Heart left ventricle (tissue), 13 donors: ENCODE results near the gene CFAP99.

ENCODE experiments used
- POLR2A ChIP-seq, 2 donors: fragments of 450-650 bp; IDR thresholded peaks; one replicate each; pipeline ENCODE4 v1.6.1; 2017; ENCODE audit warnings: antibody characterized with exemption in 2 of 2, mild to moderate bottlenecking in 2 of 2, moderate library complexity in 2 of 2
- TF ChIP-seq, protein P1 (sequence below), 12 donors: fragments of 200-600 bp; sonication (generic) in 4 of 12; IDR thresholded peaks; one replicate each; pipeline versions ENCODE4 v1.5.0 to v1.8.0; 2018 to 2022; ENCODE audit warnings: antibody characterized with exemption in 12 of 12, mild to moderate bottlenecking in 5 of 12
- donor health status: ischemic (EF 13 %, LVEDD 7.1; RV severe dilation, severe dysfunction).
- donor health status: DM: no; HTN: yes; CAD: no.
- donor health status: DM: no; HTN: no; CAD: no.
- donor health status: ischemic (EF 25% LVEDD 6.9; RV normal size, moderate dysfunction).
- donor health status: ischemic (EF 25% LVEDD 5.7; RV mildly dilated, moderate dysfunction).
- donor health status: ischemic (EF 35%, LVEDD 5.7; RV mildly dilated, moderate dysfunction).
- donor health status: nonischemic (EF 11% LVEDD 7.7; RV severe dilation, severe dysfunction).
- donor health status: DM: yes; HTN: yes; CAD: no.
- donor health status: PGD.
- donor health status: ischemic (EF 29% LVEDD 5.4; RV normal size, mild dysfunction).
- donor health status: nonischemic (EF 23%, LVEDD 6.1; RV moderate dilation, normal function).

DNA sequence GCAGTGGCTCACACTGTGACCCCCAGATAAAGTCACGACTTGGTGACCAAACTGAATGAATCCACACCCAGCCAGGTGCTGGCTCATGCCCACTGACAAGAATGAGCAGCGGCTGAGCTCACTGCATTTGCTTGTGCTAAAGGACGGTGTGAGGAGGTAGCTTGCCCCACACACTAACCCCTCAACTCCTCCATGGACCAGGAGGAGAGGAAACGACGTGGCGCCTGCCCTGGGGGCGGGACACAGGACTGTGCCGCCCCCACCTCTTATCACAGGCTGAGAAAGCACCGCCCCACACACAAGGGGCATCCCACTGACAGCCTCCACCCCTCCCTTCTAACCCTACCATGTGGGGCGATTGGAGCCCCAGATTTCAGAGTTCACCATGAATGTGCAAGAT, 43.3 kb upstream of the CFAP99 start:
- TF ChIP-seq, protein P1, sequence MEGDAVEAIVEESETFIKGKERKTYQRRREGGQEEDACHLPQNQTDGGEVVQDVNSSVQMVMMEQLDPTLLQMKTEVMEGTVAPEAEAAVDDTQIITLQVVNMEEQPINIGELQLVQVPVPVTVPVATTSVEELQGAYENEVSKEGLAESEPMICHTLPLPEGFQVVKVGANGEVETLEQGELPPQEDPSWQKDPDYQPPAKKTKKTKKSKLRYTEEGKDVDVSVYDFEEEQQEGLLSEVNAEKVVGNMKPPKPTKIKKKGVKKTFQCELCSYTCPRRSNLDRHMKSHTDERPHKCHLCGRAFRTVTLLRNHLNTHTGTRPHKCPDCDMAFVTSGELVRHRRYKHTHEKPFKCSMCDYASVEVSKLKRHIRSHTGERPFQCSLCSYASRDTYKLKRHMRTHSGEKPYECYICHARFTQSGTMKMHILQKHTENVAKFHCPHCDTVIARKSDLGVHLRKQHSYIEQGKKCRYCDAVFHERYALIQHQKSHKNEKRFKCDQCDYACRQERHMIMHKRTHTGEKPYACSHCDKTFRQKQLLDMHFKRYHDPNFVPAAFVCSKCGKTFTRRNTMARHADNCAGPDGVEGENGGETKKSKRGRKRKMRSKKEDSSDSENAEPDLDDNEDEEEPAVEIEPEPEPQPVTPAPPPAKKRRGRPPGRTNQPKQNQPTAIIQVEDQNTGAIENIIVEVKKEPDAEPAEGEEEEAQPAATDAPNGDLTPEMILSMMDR (IDR thresholded peaks at IDR 0.05): no peak
- TF ChIP-seq POLR2A (IDR thresholded peaks at IDR 0.05): no peak
